SIG-M5 treated with dmso at 0.1 percent for 504 hours (cell line): ENCODE results near the gene CENPQ.

ENCODE experiments used
- DNase-seq: peaks from one replicate; lab custom pipeline; 2025; ENCODE audit not compliant: unreplicated experiment; lab: John Stamatoyannopoulos, UW

CENPQ gene

GRCh38 chr6:49504666-49505065 lies 41.5 kb downstream of the CENPQ start:
- DNase-seq, result no peak

- no peak for DNase-seq
These were observed 43.5 kb downstream of the CENPQ start for GRCh38 chr6:49506569-49507111.

- DNase-seq, result no peak
These were observed 46.2 kb downstream of the CENPQ start for GRCh38 chr6:49509342-49509741.

- no peak for DNase-seq
These were observed 50.2 kb downstream of the CENPQ start for GRCh38 chr6:49513153-49513989.

GRCh38 chr6:49514571-49515484 lies 51.7 kb downstream of the CENPQ start:
- DNase-seq, result no peak

- no peak for DNase-seq
These were observed 52.4 kb downstream of the CENPQ start for GRCh38 chr6:49515485-49516146.

GRCh38 chr6:49516147-49516505 lies 53.0 kb downstream of the CENPQ start:
- no peak for DNase-seq

GRCh38 chr6:49517919-49518318 lies 54.7 kb downstream of the CENPQ start:
- no peak for DNase-seq

- DNase-seq, result no peak
These were observed 56.5 kb downstream of the CENPQ start for GRCh38 chr6:49519660-49520059.

GRCh38 chr6:49522710-49523593 lies 59.8 kb downstream of the CENPQ start:
- DNase-seq, result no peak

- DNase-seq, result no peak
These were observed 60.7 kb downstream of the CENPQ start for GRCh38 chr6:49523901-49524300.

GRCh38 chr6:49524541-49524940 lies 61.4 kb downstream of the CENPQ start:
- no peak for DNase-seq

GRCh38 chr6:49526598-49526997 lies 63.4 kb downstream of the CENPQ start:
- DNase-seq, result no peak

GRCh38 chr6:49527320-49527719 lies 64.2 kb downstream of the CENPQ start:
- no peak for DNase-seq

- DNase-seq, result no peak
These were observed 65.4 kb downstream of the CENPQ start for GRCh38 chr6:49528571-49528970.

GRCh38 chr6:49530141-49530776 lies 67.1 kb downstream of the CENPQ start:
- DNase-seq, result no peak

- DNase-seq, result peak; percentile 73
These were observed 68.8 kb downstream of the CENPQ start for GRCh38 chr6:49531774-49532569.

GRCh38 chr6:49535795-49536194 lies 72.6 kb downstream of the CENPQ start:
- DNase-seq, result no peak

GRCh38 chr6:49539102-49539501 lies 75.9 kb downstream of the CENPQ start:
- no peak for DNase-seq
